Testis (tissue), 2 donors: ENCODE data around the gene C9orf78.

ENCODE experiments used
- POLR2A ChIP-seq: fragments of 450-650 bp; IDR thresholded peaks from one replicate; pipeline ENCODE4 v1.6.1; 2017; ENCODE audit warnings: antibody characterized with exemption, mild to moderate bottlenecking, moderate library complexity
- TF ChIP-seq, protein P1 (sequence below), 3 experiments: fragments of 450-650 bp in 2 of 3; fragments of 200-600 bp in 1 of 3; sonication (generic) in 1 of 3; IDR thresholded peaks; one replicate each; pipeline ENCODE4 v1.5.1; 2016 to 2019; ENCODE audit warnings: antibody characterized with exemption in 3 of 3, mild to moderate bottlenecking in 2 of 3, moderate library complexity in 1 of 3

DNA sequence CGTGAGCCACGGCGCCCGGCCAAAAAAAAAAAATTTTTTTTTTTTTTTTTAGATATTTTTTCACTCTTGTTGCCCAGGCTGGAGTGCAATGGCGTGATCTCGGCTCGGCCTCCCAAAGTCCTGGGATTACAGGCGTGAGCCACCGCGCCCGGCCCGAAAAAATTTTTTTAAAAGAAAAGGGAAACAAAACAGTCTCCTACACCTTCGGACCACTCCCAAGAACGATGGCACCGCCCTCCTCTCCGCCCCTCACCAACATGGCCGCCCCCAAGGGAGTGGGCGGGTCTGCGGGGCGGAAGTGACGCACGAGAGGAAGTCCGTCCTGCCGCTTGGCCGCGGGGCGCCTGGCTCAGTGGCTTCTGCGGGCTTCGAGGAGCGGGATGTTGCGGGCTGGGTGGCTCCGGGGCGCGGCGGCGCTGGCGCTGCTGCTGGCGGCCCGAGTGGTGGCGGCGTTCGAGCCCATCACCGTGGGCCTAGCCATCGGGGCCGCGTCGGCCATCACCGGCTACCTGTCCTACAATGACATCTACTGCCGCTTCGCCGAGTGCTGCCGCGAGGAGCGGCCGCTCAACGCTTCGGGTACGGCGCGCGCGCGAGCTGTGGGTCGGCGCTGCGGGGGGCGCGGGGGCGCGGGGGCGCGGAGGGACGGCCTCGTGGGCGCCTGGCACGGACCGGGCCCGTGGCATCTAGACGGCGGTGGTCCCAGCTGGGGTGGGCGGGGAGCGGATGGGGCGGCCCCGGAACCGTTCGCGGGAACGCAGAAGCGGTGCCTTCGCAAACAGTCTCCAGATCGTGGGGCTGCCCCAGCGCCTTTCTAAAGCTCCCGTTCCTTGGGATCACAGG, 32.0 kb downstream of the C9orf78 start, which contains the start of gene TOR1B:
- peak; percentile 76 for TF ChIP-seq POLR2A
- TF ChIP-seq, protein P1, sequence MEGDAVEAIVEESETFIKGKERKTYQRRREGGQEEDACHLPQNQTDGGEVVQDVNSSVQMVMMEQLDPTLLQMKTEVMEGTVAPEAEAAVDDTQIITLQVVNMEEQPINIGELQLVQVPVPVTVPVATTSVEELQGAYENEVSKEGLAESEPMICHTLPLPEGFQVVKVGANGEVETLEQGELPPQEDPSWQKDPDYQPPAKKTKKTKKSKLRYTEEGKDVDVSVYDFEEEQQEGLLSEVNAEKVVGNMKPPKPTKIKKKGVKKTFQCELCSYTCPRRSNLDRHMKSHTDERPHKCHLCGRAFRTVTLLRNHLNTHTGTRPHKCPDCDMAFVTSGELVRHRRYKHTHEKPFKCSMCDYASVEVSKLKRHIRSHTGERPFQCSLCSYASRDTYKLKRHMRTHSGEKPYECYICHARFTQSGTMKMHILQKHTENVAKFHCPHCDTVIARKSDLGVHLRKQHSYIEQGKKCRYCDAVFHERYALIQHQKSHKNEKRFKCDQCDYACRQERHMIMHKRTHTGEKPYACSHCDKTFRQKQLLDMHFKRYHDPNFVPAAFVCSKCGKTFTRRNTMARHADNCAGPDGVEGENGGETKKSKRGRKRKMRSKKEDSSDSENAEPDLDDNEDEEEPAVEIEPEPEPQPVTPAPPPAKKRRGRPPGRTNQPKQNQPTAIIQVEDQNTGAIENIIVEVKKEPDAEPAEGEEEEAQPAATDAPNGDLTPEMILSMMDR (IDR thresholded peaks at IDR 0.05) = no peak
